HepG2 (cell line): ENCODE data around the gene CACNA1C.

Source experiments
- CREBL2 ChIP-seq: sonication (generic); formaldehyde crosslinking; IDR thresholded peaks from 2 replicates; pipeline ENCODE4 v1.8.1; 2023; ENCODE audit warnings: missing genetic modification reagents, mild to moderate bottlenecking, borderline replicate concordance
- CTCF ChIP-seq: sonication (generic); formaldehyde crosslinking; IDR thresholded peaks from 2 replicates; pipeline ENCODE4 v1.5.0; 2020; ENCODE audit warnings: mild to moderate bottlenecking, missing genetic modification reagents, moderate library complexity
- ETV6 ChIP-seq: sonication (generic); formaldehyde crosslinking; conservative IDR thresholded peaks from 2 replicates; pipeline ENCODE4 v1.4.0; 2020; ENCODE audit warnings: missing genetic modification reagents
- EZH2 ChIP-seq: conservative IDR thresholded peaks from 2 replicates; pipeline ENCODE4 v1.6.1; 2012; ENCODE audit warnings: mild to moderate bottlenecking, low read depth, low read length, moderate library complexity
- MYNN ChIP-seq: sonication (generic); formaldehyde crosslinking; IDR thresholded peaks from 2 replicates; pipeline ENCODE4 v1.4.0; 2020; ENCODE audit warnings: mild to moderate bottlenecking, low read depth, missing genetic modification reagents
- RBM39 ChIP-seq: fragments of 200-400 bp; formaldehyde crosslinking; IDR thresholded peaks from one replicate; pipeline ENCODE4 v1.6.1; 2018; ENCODE audit warnings: antibody characterized with exemption, mild to moderate bottlenecking, low read depth, low read length; ENCODE audit not compliant: poor library complexity, severe bottlenecking
- ZBTB49 ChIP-seq: sonication (generic); formaldehyde crosslinking; IDR thresholded peaks from 2 replicates; pipeline ENCODE4 v1.4.0; 2020; ENCODE audit warnings: missing genetic modification reagents, borderline replicate concordance

- no peak for TF ChIP-seq ETV6 (CRISPR knock-in tag)
- TF ChIP-seq CREBL2 (CRISPR knock-in tag) = no peak
- no peak for TF ChIP-seq RBM39
- no peak for TF ChIP-seq ZBTB49 (CRISPR knock-in tag)
- no peak for TF ChIP-seq CTCF (CRISPR knock-in tag)
- no peak for TF ChIP-seq MYNN (CRISPR knock-in tag)
- TF ChIP-seq EZH2 = no peak
Measured at GRCh38 chr12:2495417-2496112, 442.8 kb downstream of the CACNA1C start.
